MM.1S (cell line): ENCODE data around the gene DLGAP1.

Source experiments
- EZH2 ChIP-seq: fragments of 300-600 bp; sonication (generic); optimal IDR thresholded peaks from 2 replicates; pipeline ENCODE3; 2017; ENCODE audit warnings: low read depth, mild to moderate bottlenecking, antibody characterized with exemption, low read length, mixed read lengths
- TF ChIP-seq, protein P1 (sequence below): fragments of 300-600 bp; sonication (generic); IDR thresholded peaks from 2 replicates; pipeline ENCODE4 v1.5.1; 2016; ENCODE audit warnings: antibody characterized with exemption, low read length, mixed read lengths

DNA sequence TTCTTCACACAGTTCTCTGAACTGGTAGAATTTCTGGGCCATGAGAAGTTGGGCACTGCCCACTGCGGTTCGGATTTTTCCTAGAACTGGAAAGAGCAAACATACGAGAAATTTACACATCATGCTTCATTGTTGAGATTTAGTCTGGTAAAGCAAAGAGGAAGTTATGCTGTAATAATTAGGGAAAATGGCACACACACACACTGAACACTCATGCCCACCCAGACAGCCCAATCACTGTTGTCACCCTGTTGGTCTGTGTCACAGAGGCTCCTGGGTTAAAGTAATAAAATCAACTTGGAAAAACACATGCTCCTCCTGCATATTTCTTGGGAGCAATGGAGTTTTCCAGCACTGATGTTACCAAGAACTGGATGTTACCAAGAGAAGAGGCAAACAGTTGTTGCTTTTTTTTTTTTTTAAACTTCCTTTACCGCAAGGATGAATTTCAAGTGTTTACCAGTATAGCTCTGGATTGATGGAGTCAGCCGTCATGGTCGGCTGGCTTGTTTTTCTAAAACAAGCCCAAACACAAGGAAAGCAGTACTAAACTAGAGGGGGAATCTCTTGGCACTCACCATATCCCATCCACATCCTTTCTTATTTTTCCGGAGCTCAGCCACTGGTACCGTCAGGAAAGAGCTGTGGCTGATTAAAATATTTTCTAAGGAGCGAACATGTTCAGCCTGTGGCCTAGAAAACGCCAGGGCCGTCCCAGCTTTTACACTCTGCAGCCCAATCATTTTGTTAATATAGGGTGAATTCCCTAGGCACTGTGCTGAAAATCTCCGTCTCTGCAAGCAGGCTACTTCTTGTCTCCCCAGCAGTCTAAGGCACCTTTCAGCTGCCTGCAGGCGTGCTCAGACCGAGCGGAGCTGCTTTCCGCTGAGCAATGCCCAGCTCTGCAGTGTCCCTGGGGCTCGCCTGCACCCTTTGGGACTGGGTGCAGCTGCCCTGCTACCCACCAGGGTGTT, 946.2 kb downstream of the DLGAP1 start:
- TF ChIP-seq, protein P1, sequence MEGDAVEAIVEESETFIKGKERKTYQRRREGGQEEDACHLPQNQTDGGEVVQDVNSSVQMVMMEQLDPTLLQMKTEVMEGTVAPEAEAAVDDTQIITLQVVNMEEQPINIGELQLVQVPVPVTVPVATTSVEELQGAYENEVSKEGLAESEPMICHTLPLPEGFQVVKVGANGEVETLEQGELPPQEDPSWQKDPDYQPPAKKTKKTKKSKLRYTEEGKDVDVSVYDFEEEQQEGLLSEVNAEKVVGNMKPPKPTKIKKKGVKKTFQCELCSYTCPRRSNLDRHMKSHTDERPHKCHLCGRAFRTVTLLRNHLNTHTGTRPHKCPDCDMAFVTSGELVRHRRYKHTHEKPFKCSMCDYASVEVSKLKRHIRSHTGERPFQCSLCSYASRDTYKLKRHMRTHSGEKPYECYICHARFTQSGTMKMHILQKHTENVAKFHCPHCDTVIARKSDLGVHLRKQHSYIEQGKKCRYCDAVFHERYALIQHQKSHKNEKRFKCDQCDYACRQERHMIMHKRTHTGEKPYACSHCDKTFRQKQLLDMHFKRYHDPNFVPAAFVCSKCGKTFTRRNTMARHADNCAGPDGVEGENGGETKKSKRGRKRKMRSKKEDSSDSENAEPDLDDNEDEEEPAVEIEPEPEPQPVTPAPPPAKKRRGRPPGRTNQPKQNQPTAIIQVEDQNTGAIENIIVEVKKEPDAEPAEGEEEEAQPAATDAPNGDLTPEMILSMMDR, result no peak
- TF ChIP-seq EZH2, result no peak
